ENCODE measurements around the gene FBLL1.

The FBLL1 gene

DNA sequence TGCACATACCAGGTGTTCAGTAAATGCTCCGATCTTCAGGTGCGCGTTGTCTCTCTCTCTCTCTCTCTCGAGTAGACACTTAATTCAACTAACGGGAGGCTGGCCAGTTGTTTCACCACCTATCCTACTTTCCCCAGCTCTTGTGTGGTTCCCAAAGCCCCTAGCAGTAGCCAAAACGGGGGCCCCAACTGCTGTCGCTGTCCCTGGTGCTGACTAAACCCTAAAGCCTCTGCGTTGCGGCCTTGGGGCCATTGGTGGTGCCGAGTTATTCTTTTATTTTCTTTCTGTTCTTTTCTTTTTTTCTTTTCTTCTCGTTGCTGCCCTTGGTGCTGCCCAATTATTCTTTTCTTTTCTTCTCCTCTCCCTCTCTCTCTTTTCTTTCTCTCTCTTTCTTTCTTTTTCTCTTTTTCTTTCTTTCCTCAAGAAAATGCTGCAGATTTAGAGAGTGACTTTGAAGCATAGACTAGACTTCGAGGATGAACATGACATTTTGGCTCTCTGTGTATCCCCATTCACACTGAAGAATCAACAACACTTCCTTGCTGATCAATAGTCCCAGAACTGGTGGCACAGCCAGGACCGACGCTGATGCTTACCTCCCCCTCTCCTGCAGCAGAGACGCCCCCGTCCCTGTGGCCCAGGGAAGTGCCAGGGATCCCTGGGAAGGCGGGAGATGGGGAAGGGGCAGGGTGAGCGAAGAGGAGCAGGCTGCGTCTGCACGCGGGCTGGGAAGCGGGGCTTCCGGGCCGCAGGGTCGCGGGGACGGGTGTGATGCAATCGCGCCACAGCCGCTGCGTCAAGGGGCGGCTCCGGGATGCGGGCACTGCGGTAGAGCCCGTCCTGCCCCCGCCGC is at the start of gene FBLL1:
TSS of gene FBLL1 (plus strand) at position 785 of the 853 bp plus-strand sequence. CDS start 200 bp downstream, outside the sequence.
- TF ChIP-seq CTCF (IDR thresholded peaks at IDR 0.05; ENCODE audit: low read depth, low read length, missing control alignments) = no peak
- no peak within 1 kb of the TSS for H3K4me3 ChIP-seq (ENCODE audit: low read depth, low read length)
- DNase-seq (ENCODE audit: low read depth) = no peak

DNA sequence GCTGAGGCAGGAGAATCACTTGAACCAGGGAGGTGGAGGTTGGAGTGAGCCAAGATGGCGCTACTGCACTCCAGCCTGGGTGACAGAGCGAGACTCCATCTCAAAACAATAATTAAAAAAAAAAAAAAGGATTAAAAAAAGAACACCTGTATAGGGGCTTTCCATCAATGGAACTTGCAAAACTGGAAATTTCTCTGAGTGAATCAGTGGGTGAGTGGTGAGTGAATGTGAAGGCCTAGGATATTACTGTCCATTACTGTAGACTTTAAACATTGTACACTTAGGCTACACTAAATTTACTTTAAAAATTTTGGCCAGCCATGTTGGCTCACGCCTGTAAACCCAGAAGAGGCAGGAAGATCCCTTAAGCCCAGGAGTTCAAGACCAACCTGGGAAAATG is 48.5 kb upstream of the FBLL1 start:
- DNase-seq (ENCODE audit: low read depth) = no peak
- no peak overlapping the region for H3K4me3 ChIP-seq (ENCODE audit: low read depth, low read length)
- no peak for TF ChIP-seq CTCF (IDR thresholded peaks at IDR 0.05; ENCODE audit: low read depth, low read length, missing control alignments)

- TF ChIP-seq CTCF (IDR thresholded peaks at IDR 0.05; ENCODE audit: low read depth, low read length, missing control alignments) = no peak
- peak; percentile 89 for DNase-seq (ENCODE audit: low read depth)
- no peak overlapping the region for H3K4me3 ChIP-seq (ENCODE audit: low read depth, low read length)
Observed at GRCh38 chr5:168481330-168481788, 47.7 kb upstream of the FBLL1 start.

DNA sequence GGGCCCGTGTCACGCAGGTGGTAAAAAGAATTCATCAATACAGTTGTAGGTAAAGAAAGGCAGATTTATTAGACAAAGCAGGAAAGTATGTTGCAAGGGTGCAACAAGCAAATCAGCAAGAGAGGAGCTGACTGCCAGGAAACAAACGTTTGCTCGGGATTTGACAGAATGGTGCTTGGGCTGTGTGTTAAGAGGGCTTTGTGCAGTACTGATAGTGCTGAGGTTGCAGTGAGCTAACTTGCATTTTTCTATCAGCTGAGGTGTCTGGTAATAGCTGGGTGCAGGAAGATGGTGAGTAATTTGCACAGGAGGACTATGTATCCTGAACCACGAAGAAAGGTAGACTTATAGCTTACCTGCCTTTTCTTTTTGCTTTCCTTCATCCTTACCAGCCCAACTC is 46.7 kb upstream of the FBLL1 start:
- no peak for DNase-seq (ENCODE audit: low read depth)
- no peak overlapping the region for H3K4me3 ChIP-seq (ENCODE audit: low read depth, low read length)
- TF ChIP-seq CTCF (IDR thresholded peaks at IDR 0.05; ENCODE audit: low read depth, low read length, missing control alignments) = no peak

DNA sequence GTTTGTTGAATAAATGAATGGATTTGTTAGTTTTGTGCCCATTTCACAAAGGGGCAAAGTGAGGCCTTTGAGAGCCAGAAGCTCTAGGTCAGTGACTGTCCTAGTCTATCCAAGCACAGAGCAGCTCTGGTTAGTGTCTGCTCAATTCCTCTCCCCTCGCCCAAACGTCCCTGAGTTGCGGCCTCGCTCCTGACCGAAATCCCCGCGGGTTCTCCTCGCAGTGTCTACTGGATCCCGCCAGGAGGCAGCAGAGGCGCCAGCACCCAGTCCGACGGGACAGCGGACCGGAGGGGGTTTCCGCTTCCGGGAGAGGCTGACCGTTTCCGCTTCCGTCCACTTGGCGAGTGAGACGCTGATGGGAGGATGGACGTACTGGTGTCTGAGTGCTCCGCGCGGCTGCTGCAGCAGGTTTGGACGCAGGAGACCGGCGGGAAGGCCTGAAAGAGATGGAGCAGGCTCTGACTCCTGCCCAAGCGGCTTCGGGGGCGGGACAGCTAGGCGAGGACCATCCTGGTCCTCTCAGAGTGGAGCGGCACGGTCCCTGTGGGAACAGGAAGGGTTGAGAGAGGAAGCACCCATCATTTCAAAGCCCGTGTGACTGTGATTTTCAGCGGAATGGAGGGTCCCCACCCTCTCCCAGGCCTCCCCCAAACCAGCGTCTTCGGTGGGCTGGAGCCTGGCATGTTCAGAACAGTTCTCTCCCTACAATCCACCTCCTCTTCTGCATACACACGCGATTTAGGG is 42.8 kb upstream of the FBLL1 start, which contains the start of gene RARS1:
TSS of gene RARS1 (plus strand) at position 336 of the 744 bp plus-strand sequence. CDS start at position 364, 28 bp downstream.
- DNase-seq (ENCODE audit: low read depth) = peak; percentile 76
- H3K4me3 ChIP-seq (ENCODE audit: low read depth, low read length) = peak within 1 kb of the TSS; percentile 92
- TF ChIP-seq CTCF (IDR thresholded peaks at IDR 0.05; ENCODE audit: low read depth, low read length, missing control alignments) = peak; percentile 97

GRCh38 chr5:168489059-168489458 is 40.0 kb upstream of the FBLL1 start:
- H3K4me3 ChIP-seq (ENCODE audit: low read depth, low read length) = no peak overlapping the region
- TF ChIP-seq CTCF (IDR thresholded peaks at IDR 0.05; ENCODE audit: low read depth, low read length, missing control alignments) = no peak

More at GRCh38 chr5:168489059-168489458, 40.0 kb upstream of the FBLL1 start:
- DNase-seq (ENCODE audit: low read depth) = no peak
